A549 (cell line): ENCODE results near the gene HNRNPA0. TPM values are rescaled to one million over a fixed set of nuclear protein-coding genes. Genes with fewer than 3 reads are reported as not detected.

Experiments used
- ATAC-seq, 2 experiments: fragments of 200-7000 bp in 1 of 2; fragments of >200 bp in 1 of 2; cut with Nextera tagmentation in 1 of 2; cut with Tn5 transposase in 1 of 2; 3 replicates each; pipeline versions ENCODE4 v1.8.0 to v1.9.1; 2018 to 2020; ENCODE audit warnings: mild to moderate bottlenecking in 1 of 2, moderate library complexity in 1 of 2
- CTCF ChIA-PET: fragments of 300-600 bp; sonication (Branson Sonifier 250); formaldehyde crosslinking; extraction: SDS; loops from one replicate; lab custom pipeline; 2021; ENCODE audit warnings: antibody characterized with exemption, inconsistent platforms; lab: Yijun Ruan, JAX
- POLR2A ChIA-PET: fragments of 350-600 bp; formaldehyde crosslinking; extraction: SDS; loops from one replicate; lab custom pipeline; 2021; ENCODE audit warnings: antibody characterized with exemption, inconsistent platforms; lab: Yijun Ruan, JAX
- DNase-seq, 2 experiments: peaks; one replicate each; pipeline versions ENCODE4 v3.0.0 to v3.0.0-alpha.2; 2011 to 2016; ENCODE audit warnings: low read depth in 1 of 2, low spot score in 1 of 2
- FAIRE-seq: peaks from 2 replicates; lab custom pipeline; 2011; peaks lifted over from hg19 to GRCh38; lab: Jason Lieb, UNC
- H3K27ac ChIP-seq, 2 experiments: fragments of >200 bp; sonication (Bioruptor Twin); formaldehyde crosslinking; 3 replicates each; pipeline ENCODE4 v1.5.1; 2016 to 2017
- H3K4me1 ChIP-seq: fragments of >200 bp; sonication (Bioruptor Twin); formaldehyde crosslinking; 3 replicates; pipeline ENCODE4 v1.6.1; 2016
- H3K4me2 ChIP-seq: fragments of >200 bp; sonication (Bioruptor Twin); formaldehyde crosslinking; 3 replicates; pipeline ENCODE4 v1.6.1; 2016
- H3K4me3 ChIP-seq: fragments of >200 bp; sonication (Bioruptor Twin); formaldehyde crosslinking; 3 replicates; pipeline ENCODE4 v1.5.1; 2016
- H3K9me3 ChIP-seq: fragments of >200 bp; sonication (Bioruptor Twin); formaldehyde crosslinking; 3 replicates; pipeline ENCODE4 v1.6.1; 2016
- ATOH8 ChIP-seq: fragments of 250-450 bp; sonication (Bioruptor Pico); IDR thresholded peaks from 2 replicates; pipeline ENCODE4 v1.5.0; 2020; ENCODE audit warnings: low read depth, mild to moderate bottlenecking, moderate library complexity
- CBX2 ChIP-seq: fragments of 200-600 bp; sonication (generic); IDR thresholded peaks from 2 replicates; pipeline ENCODE4 v1.6.1; 2016; ENCODE audit warnings: low read depth, mild to moderate bottlenecking, borderline replicate concordance
- CBX8 ChIP-seq: fragments of 200-600 bp; sonication (generic); IDR thresholded peaks from 2 replicates; pipeline ENCODE4 v1.6.1; 2016
- CEBPB ChIP-seq, 2 experiments: fragments of >200 bp in 1 of 2; sonication (Bioruptor Twin) in 1 of 2; formaldehyde crosslinking in 1 of 2; IDR thresholded peaks; 2 replicates each; pipeline ENCODE4 v1.6.1; 2012 to 2016
- CHD4 ChIP-seq: fragments of 200-600 bp; sonication (generic); IDR thresholded peaks from 2 replicates; pipeline ENCODE4 v1.6.1; 2016; ENCODE audit warnings: antibody characterized with exemption, mild to moderate bottlenecking, borderline replicate concordance
- E2F6 ChIP-seq: IDR thresholded peaks from 2 replicates; pipeline ENCODE4 v1.6.1; 2012; ENCODE audit warnings: low read depth, borderline replicate concordance
- EHMT2 ChIP-seq: fragments of 200-600 bp; sonication (generic); IDR thresholded peaks from 2 replicates; pipeline ENCODE4 v1.6.1; 2016; ENCODE audit warnings: antibody characterized with exemption, low read depth, mild to moderate bottlenecking, moderate library complexity
- EP300 ChIP-seq, 2 experiments: fragments of >200 bp; sonication (Bioruptor Twin); formaldehyde crosslinking; IDR thresholded peaks; 2 replicates in 1 of 2; 3 replicates in 1 of 2; pipeline ENCODE4 v1.6.1; 2016 to 2017
- ESRRA ChIP-seq: fragments of 150-350 bp; IDR thresholded peaks from 2 replicates; pipeline ENCODE4 v1.6.1; 2014; ENCODE audit warnings: mild to moderate bottlenecking, low read length, borderline replicate concordance
- FOSB ChIP-seq: fragments of 250-450 bp; sonication (Bioruptor Pico); IDR thresholded peaks from 2 replicates; pipeline ENCODE4 v1.5.0; 2020; ENCODE audit warnings: mild to moderate bottlenecking, moderate library complexity
- FOSL2 ChIP-seq, 2 experiments: fragments of 450-650 bp in 1 of 2; fragments of >200 bp in 1 of 2; sonication (Bioruptor Twin) in 1 of 2; formaldehyde crosslinking; IDR thresholded peaks; 2 replicates each; pipeline versions ENCODE4 v1.5.0 to v1.6.1; 2016 to 2020; ENCODE audit warnings: mild to moderate bottlenecking in 1 of 2, moderate library complexity in 1 of 2
- GATA3 ChIP-seq: IDR thresholded peaks from 2 replicates; pipeline ENCODE4 v1.6.1; 2012; ENCODE audit warnings: borderline replicate concordance
- HDAC2 ChIP-seq: fragments of 200-600 bp; sonication (generic); IDR thresholded peaks from 2 replicates; pipeline ENCODE4 v1.6.1; 2016
- HEYL ChIP-seq: fragments of 250-450 bp; sonication (Bioruptor Pico); IDR thresholded peaks from 2 replicates; pipeline ENCODE4 v1.8.0; 2021; ENCODE audit warnings: mild to moderate bottlenecking, moderate library complexity
- JUN ChIP-seq, 2 experiments: fragments of >200 bp; sonication (Bioruptor Twin); formaldehyde crosslinking; IDR thresholded peaks; 2 replicates in 1 of 2; 3 replicates in 1 of 2; pipeline ENCODE4 v1.6.1; 2016 to 2017
- MAFK ChIP-seq: fragments of 450-650 bp; IDR thresholded peaks from 2 replicates; pipeline ENCODE4 v1.6.1; 2014; ENCODE audit not compliant: partially characterized antibody
- MYC ChIP-seq: IDR thresholded peaks from 2 replicates; pipeline ENCODE4 v1.6.1; 2012; ENCODE audit warnings: mild to moderate bottlenecking, inconsistent platforms, low read length, improper control_type of control experiment, borderline replicate concordance
- NFE2L2 ChIP-seq: fragments of 150-350 bp; conservative IDR thresholded peaks from 2 replicates; pipeline ENCODE4 v1.6.1; 2014; ENCODE audit warnings: low read length
- NPAS2 ChIP-seq: fragments of 250-450 bp; sonication (Bioruptor Pico); IDR thresholded peaks from 2 replicates; pipeline ENCODE4 v1.8.0; 2022; ENCODE audit warnings: mild to moderate bottlenecking, moderate library complexity, borderline replicate concordance
- NR3C1 ChIP-seq: fragments of >200 bp; sonication (Bioruptor Twin); formaldehyde crosslinking; IDR thresholded peaks from 3 replicates; pipeline ENCODE4 v1.6.1; 2017
- PHF8 ChIP-seq: fragments of 200-600 bp; sonication (generic); IDR thresholded peaks from 2 replicates; pipeline ENCODE4 v1.6.1; 2016; ENCODE audit warnings: low read depth, mild to moderate bottlenecking, antibody characterized with exemption, moderate library complexity, borderline replicate concordance
- POLR2AphosphoS2 ChIP-seq: conservative IDR thresholded peaks from 2 replicates; pipeline ENCODE4 v1.6.1; 2012; ENCODE audit warnings: low read length, improper control_type of control experiment, inconsistent platforms
- RCOR1 ChIP-seq: fragments of 150-350 bp; IDR thresholded peaks from 2 replicates; pipeline ENCODE4 v1.6.1; 2014; ENCODE audit warnings: antibody characterized with exemption, low read length, low read depth
- TFCP2L1 ChIP-seq: fragments of 250-450 bp; sonication (Bioruptor Pico); IDR thresholded peaks from 2 replicates; pipeline ENCODE4 v1.5.0; 2021; ENCODE audit warnings: mild to moderate bottlenecking
- ZFP36 ChIP-seq: fragments of 450-650 bp; IDR thresholded peaks from 2 replicates; pipeline ENCODE4 v1.6.1; 2014; ENCODE audit warnings: borderline replicate concordance; ENCODE audit not compliant: partially characterized antibody
- WGBS: methylation state at CpG from one replicate; pipeline ENCODE4 v1.1.6; 2017; ENCODE audit errors: missing lambda C conversion rate; 5-methylcytosine and 5-hydroxymethylcytosine counted together
- polyA plus RNA-seq, 4 experiments: library from polyadenylated mRNA; depleted of rRNA in 3 of 4; stranded (reverse); fragments of >200 nt; fragmentation: RNase III in 1 of 4; extraction: RNeasy Plus Mini Kit Qiagen cat#74134 plus additional on column Dnase treatment in 1 of 4; gene quantifications; 2 replicates in 3 of 4; 3 replicates in 1 of 4; pipeline ENCODE4 v1.2.3, GENCODE V29; 2011 to 2017
- TF ChIP-seq, protein P1 (sequence below): IDR thresholded peaks from 2 replicates; pipeline ENCODE4 v1.6.1; 2012
- TF ChIP-seq, protein P2 (sequence below): fragments of 250-450 bp; sonication (Bioruptor Pico); IDR thresholded peaks from 2 replicates; pipeline ENCODE4 v1.5.0; 2021; ENCODE audit warnings: mild to moderate bottlenecking, moderate library complexity, borderline replicate concordance
- TF ChIP-seq, protein P3 (sequence below): fragments of >200 bp; sonication (Bioruptor Twin); formaldehyde crosslinking; IDR thresholded peaks from 2 replicates; pipeline ENCODE4 v1.6.1; 2016
- TF ChIP-seq, protein P4 (sequence below): fragments of 450-650 bp; IDR thresholded peaks from 2 replicates; pipeline ENCODE4 v1.6.1; 2014; ENCODE audit warnings: antibody characterized with exemption

HNRNPA0 gene
- polyA plus RNA-seq, 2 of the 4 experiments (the other 2 are of a cell fraction): 17.0 to 49.4 TPM

GRCh38 chr5:137737349-137738131, 16.6 kb downstream of the HNRNPA0 start:
- H3K4me3 ChIP-seq: no peak overlapping the region
- H3K9me3 ChIP-seq: peaks cover 10% of the 10 kb centered on the region; the same call in 2 of the 3 replicates
- WGBS: 66% methylated on average over 5 of the region's 5 CpGs
- H3K27ac ChIP-seq: no peak overlapping the region
- TF ChIP-seq EHMT2: no peak
- TF ChIP-seq HEYL: no peak
- TF ChIP-seq CEBPB (IDR thresholded peaks at IDR 0.05): no peak
- TF ChIP-seq CBX8: no peak
- TF ChIP-seq CHD4: no peak
- no peak for TF ChIP-seq JUN (IDR thresholded peaks at IDR 0.05)
- TF ChIP-seq MAFK: no peak
- TF ChIP-seq ESRRA: no peak
- TF ChIP-seq, protein P1, sequence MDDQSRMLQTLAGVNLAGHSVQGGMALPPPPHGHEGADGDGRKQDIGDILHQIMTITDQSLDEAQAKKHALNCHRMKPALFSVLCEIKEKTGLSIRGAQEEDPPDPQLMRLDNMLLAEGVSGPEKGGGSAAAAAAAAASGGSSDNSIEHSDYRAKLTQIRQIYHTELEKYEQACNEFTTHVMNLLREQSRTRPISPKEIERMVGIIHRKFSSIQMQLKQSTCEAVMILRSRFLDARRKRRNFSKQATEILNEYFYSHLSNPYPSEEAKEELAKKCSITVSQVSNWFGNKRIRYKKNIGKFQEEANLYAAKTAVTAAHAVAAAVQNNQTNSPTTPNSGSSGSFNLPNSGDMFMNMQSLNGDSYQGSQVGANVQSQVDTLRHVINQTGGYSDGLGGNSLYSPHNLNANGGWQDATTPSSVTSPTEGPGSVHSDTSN: no peak
- no peak for TF ChIP-seq NR3C1
- no peak for TF ChIP-seq ATOH8 (CRISPR knock-in tag)
- no peak for TF ChIP-seq PHF8
- TF ChIP-seq ZFP36: no peak
- TF ChIP-seq, all 56 proteins: peak for 0
- POLR2A ChIA-PET: no interaction called here
- DNase-seq: no peak
- CTCF ChIA-PET: interaction anchor here (1.0 to 9.5 kb wide), 5 partner anchors 15 to 108 kb away, joined by 3 to 135 read pairs (median 3); no protein-coding TSS in a partner anchor
- FAIRE-seq: no peak
- ATAC-seq: no peak
- Histone ChIP-seq H3K4me1 (no peaks in the 10 kb centered on the region), H3K4me2 (no peak overlapping the region)

GRCh38 chr5:137736496-137736895, 17.7 kb downstream of the HNRNPA0 start:
- no peak for TF ChIP-seq NFE2L2
- no peak for TF ChIP-seq CBX8
- TF ChIP-seq EP300 (IDR thresholded peaks at IDR 0.05): no peak
- no peak for TF ChIP-seq EHMT2
- no peak for TF ChIP-seq HDAC2
- TF ChIP-seq FOSB (CRISPR knock-in tag): no peak
- TF ChIP-seq NPAS2: no peak
- TF ChIP-seq GATA3: no peak
- TF ChIP-seq CBX2: no peak
- TF ChIP-seq, protein P2, sequence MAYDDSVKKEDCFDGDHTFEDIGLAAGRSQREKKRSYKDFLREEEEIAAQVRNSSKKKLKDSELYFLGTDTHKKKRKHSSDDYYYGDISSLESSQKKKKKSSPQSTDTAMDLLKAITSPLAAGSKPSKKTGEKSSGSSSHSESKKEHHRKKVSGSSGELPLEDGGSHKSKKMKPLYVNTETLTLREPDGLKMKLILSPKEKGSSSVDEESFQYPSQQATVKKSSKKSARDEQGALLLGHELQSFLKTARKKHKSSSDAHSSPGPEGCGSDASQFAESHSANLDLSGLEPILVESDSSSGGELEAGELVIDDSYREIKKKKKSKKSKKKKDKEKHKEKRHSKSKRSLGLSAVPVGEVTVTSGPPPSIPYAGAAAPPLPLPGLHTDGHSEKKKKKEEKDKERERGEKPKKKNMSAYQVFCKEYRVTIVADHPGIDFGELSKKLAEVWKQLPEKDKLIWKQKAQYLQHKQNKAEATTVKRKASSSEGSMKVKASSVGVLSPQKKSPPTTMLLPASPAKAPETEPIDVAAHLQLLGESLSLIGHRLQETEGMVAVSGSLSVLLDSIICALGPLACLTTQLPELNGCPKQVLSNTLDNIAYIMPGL (CRISPR knock-in tag): no peak
- no peak for TF ChIP-seq POLR2AphosphoS2
- no peak for TF ChIP-seq E2F6
- no peak for TF ChIP-seq FOSL2 (IDR thresholded peaks at IDR 0.05)
- no peak for TF ChIP-seq FOSL2 (CRISPR knock-in tag; IDR thresholded peaks at IDR 0.05)
- TF ChIP-seq CHD4: no peak
- TF ChIP-seq RCOR1: no peak
- no peak for TF ChIP-seq TFCP2L1 (CRISPR knock-in tag)
- TF ChIP-seq, protein P3, sequence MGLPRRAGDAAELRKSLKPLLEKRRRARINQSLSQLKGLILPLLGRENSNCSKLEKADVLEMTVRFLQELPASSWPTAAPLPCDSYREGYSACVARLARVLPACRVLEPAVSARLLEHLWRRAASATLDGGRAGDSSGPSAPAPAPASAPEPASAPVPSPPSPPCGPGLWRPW: no peak
- TF ChIP-seq MYC: no peak
- TF ChIP-seq, protein P4, sequence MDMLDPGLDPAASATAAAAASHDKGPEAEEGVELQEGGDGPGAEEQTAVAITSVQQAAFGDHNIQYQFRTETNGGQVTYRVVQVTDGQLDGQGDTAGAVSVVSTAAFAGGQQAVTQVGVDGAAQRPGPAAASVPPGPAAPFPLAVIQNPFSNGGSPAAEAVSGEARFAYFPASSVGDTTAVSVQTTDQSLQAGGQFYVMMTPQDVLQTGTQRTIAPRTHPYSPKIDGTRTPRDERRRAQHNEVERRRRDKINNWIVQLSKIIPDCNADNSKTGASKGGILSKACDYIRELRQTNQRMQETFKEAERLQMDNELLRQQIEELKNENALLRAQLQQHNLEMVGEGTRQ: no peak
- Histone ChIP-seq H3K9me3 (peaks cover 10% of the 10 kb centered on the region; the same call in 2 of the 3 replicates), H3K4me1 (no peaks in the 10 kb centered on the region), H3K27ac (no peak overlapping the region), H3K4me2 (no peak overlapping the region), H3K4me3 (no peak overlapping the region)
- POLR2A ChIA-PET: no interaction called here
- CTCF ChIA-PET: interaction anchor here (1.1 to 9.5 kb wide), 4 partner anchors 14 to 114 kb away, joined by 3 to 135 read pairs (median 3); no protein-coding TSS in a partner anchor
- FAIRE-seq (no peak), ATAC-seq (no peak), DNase-seq (no peak)
- WGBS: 64% methylated on average over 1 of the region's 1 CpG
